PFSK-1 (cell line): ENCODE measurements around the gene HPSE.

ENCODE experiments used
- FOXP2 ChIP-seq: optimal IDR thresholded peaks from 2 replicates; pipeline ENCODE3; 2011; ENCODE audit warnings: borderline replicate concordance, control low read depth, inconsistent platforms; ENCODE audit not compliant: insufficient read depth; ENCODE audit errors: extremely low read length, extremely low read depth
- POLR2AphosphoS5 ChIP-seq: IDR thresholded peaks from 2 replicates; pipeline ENCODE4 v1.6.1; 2012; ENCODE audit warnings: low read depth, mild to moderate bottlenecking, control low read depth, low read length, moderate library complexity
- SIN3A ChIP-seq: IDR thresholded peaks from 2 replicates; pipeline ENCODE4 v1.6.1; 2012; ENCODE audit warnings: mild to moderate bottlenecking, low read length, moderate library complexity, borderline replicate concordance; ENCODE audit not compliant: insufficient read depth
- TAF1 ChIP-seq: IDR thresholded peaks from 2 replicates; pipeline ENCODE4 v1.6.1; 2012; ENCODE audit warnings: low read length, control low read depth, borderline replicate concordance; ENCODE audit not compliant: insufficient read depth
- TF ChIP-seq, protein P1 (sequence below), 2 experiments: IDR thresholded peaks; 2 replicates each; pipeline versions ENCODE4 v1.6.1 to v1.8.0; 2011 to 2012; ENCODE audit warnings: low read depth in 2 of 2, low read length in 2 of 2, control low read depth in 1 of 2, inconsistent platforms in 1 of 2, mild to moderate bottlenecking in 1 of 2, moderate library complexity in 1 of 2; ENCODE audit not compliant: insufficient read depth in 1 of 2

The HPSE gene

DNA sequence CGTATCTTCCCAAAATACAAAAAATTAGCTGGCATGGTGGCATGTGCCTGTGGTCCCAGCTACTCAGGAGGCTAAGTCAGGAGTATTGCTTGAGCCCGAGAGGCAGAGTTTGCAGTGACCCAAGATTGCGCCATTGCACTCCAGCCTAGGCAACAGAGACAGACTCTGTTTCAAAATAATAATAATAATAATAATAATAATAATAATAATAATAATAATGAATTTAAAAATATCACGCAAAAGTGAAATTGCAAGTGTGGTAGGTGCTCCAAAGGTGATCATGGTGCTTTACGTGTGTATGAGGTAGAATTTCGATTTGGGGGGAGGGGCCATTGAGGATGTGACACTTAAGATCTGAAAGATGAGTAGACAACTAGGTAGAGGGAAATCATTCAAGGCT is 4.9 kb upstream of the HPSE start:
- TF ChIP-seq POLR2AphosphoS5 (no peak), TAF1 (no peak), FOXP2 (no peak), SIN3A (no peak)
- TF ChIP-seq, protein P1, sequence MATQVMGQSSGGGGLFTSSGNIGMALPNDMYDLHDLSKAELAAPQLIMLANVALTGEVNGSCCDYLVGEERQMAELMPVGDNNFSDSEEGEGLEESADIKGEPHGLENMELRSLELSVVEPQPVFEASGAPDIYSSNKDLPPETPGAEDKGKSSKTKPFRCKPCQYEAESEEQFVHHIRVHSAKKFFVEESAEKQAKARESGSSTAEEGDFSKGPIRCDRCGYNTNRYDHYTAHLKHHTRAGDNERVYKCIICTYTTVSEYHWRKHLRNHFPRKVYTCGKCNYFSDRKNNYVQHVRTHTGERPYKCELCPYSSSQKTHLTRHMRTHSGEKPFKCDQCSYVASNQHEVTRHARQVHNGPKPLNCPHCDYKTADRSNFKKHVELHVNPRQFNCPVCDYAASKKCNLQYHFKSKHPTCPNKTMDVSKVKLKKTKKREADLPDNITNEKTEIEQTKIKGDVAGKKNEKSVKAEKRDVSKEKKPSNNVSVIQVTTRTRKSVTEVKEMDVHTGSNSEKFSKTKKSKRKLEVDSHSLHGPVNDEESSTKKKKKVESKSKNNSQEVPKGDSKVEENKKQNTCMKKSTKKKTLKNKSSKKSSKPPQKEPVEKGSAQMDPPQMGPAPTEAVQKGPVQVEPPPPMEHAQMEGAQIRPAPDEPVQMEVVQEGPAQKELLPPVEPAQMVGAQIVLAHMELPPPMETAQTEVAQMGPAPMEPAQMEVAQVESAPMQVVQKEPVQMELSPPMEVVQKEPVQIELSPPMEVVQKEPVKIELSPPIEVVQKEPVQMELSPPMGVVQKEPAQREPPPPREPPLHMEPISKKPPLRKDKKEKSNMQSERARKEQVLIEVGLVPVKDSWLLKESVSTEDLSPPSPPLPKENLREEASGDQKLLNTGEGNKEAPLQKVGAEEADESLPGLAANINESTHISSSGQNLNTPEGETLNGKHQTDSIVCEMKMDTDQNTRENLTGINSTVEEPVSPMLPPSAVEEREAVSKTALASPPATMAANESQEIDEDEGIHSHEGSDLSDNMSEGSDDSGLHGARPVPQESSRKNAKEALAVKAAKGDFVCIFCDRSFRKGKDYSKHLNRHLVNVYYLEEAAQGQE (IDR thresholded peaks at IDR 0.05; ENCODE audit: insufficient read depth in 1 of 2, low read depth in 2 of 2, low read length in 2 of 2) = no peak

DNA sequence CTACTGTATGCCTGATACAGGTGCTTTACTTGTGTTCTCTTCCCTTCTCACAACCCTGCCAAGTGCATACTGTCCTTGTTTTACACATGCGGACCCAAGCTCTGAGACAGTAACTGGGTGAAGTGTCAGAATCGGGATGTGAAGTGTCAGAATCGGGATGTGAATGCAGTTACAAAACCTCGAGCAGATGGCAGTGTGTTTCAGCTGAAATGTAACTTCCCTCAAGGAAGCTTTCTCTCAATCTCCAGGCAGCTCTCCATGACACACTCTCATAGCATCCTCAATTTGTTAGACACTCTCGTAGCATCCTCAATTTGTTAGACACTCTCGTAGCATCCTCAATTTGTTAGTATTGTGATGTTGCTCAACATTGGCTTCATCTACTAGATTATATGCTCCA is 1.1 kb upstream of the HPSE start:
- TF ChIP-seq TAF1 (no peak), POLR2AphosphoS5 (no peak), SIN3A (no peak), FOXP2 (no peak)
- TF ChIP-seq, protein P1 (IDR thresholded peaks at IDR 0.05; ENCODE audit: insufficient read depth in 1 of 2, low read depth in 2 of 2, low read length in 2 of 2) = no peak

DNA sequence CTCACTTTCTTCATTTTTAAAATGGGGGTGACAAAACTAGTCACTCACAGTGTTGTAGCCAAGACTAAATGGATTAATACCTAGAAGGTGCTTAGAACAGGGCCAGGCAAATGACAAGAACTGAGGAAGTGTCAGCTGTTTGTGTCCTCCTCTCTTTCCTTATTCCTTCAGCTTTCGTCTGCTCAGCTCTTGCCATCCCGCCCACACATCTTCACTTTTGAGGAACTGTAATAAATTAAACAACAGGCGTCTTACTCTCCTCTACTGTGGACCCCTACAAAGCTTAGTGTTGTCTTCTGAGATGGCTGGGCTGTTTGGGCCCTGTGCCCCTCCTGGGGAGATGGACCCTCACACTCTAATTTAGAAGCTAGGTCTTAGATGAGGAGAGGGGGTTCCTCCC is 2.7 kb downstream of the HPSE start:
- TF ChIP-seq TAF1 (no peak), SIN3A (no peak)

DNA sequence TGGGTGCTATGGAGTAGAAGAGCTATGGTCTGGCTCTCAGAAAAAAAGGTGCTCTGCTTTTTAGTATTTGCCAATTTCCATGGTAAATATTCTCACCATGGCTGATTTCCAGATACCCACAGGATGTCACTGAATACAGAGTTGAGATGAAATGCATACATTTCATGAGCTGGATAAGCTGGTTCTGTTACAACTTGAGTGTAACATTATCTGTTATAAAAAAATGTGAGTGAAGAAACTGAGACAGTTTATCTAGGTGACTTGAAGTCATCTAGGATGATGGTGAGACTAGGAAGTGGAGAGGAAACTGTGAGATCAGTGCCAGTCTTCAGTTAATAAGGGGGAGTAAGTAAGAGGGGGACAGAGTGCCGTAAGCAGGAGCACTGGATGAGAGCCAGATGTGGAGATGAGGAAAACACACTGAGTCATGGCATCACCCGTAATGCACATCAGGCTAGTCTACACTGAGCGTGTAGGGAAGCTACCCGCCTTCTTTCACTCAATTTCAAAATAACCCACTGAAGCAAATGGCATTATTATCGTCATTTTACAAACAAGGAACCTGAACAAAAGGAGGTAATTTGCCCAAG is 5.0 kb downstream of the HPSE start:
- TF ChIP-seq TAF1 = no peak
- no peak for TF ChIP-seq SIN3A
- TF ChIP-seq POLR2AphosphoS5 = no peak
- TF ChIP-seq, protein P1 (IDR thresholded peaks at IDR 0.05; ENCODE audit: insufficient read depth in 1 of 2, low read depth in 2 of 2, low read length in 2 of 2) = no peak
- no peak for TF ChIP-seq FOXP2

DNA sequence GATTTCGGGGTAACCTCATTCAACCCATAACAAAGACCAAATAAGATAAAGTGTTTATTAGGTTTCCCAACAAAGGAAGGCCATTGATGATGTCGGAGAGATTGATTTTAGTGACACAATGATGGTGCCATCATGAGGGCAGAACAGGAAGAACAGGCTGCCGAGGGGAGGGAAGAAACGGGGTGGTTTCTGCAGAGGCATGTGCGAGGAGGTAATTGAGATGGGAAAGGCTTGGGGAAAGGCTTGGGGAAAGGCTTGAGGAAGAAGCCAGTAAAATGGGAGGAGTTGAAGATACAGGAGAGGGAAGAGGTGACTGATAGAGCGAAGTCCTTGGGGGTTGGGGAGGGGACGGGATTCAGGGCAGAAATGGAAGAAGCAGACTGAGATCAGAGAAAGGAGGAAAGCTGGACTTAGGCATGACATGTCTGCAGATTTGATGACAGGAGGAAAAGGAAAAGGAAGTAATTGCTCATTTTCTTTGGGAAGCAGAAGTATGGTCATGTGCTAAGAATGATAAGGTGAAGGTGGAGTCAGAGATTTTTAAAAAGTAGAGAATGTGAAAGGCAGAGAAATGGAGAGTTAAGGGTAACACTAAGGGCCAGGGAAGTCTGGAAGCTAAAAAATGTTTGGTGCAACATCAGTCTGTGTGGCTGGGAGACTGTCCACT is 6.0 kb downstream of the HPSE start:
- TF ChIP-seq SIN3A (no peak), TAF1 (no peak), FOXP2 (no peak), POLR2AphosphoS5 (no peak)
- TF ChIP-seq, protein P1 (IDR thresholded peaks at IDR 0.05; ENCODE audit: insufficient read depth in 1 of 2, low read depth in 2 of 2, low read length in 2 of 2) = no peak
